Sciatic nerve (tissue), 2 donors: ENCODE measurements around the gene NUTM1. TPM values are rescaled to one million over a fixed set of nuclear protein-coding genes. Genes with fewer than 3 reads are reported as not detected.
A peak's percentile ranks its signal among the peaks of the same experiment; 100 is the strongest.
"Not testable (repeated sequence)": the region's sequence is repeated elsewhere in the genome, so short reads cannot be mapped to it uniquely, and the experiment has no call there.

Experiments
- ATAC-seq: fragments of 200-7000 bp; cut with Tn5 transposase; one replicate; pipeline ENCODE4 v1.9.1; 2020; ENCODE audit warnings: mild to moderate bottlenecking, moderate library complexity
- DNase-seq: peaks from one replicate; pipeline ENCODE4 v3.0.0-alpha.2; 2020; ENCODE audit warnings: low spot score
- intact Hi-C: fragments of 100-400 bp; cut with DNase I; formaldehyde crosslinking; loops from one replicate; pipeline ENCODE4 v1.14.2; 2022
- total RNA-seq: library from RNA; stranded (reverse); fragmentation: NEBNext Ultra II Directional; extraction: Animal tissue kit (Norgen Biotek cat#: 25700); gene quantifications from one replicate; pipeline ENCODE4 v1.2.1, GENCODE V29; 2021
- donor health status: DM: no; HTN: no; CAD: no.
- donor health status: DM: no; HTN: no; CAD: no.

Gene NUTM1
- total RNA-seq, 1 donor from 2014 or later: not detected

DNA sequence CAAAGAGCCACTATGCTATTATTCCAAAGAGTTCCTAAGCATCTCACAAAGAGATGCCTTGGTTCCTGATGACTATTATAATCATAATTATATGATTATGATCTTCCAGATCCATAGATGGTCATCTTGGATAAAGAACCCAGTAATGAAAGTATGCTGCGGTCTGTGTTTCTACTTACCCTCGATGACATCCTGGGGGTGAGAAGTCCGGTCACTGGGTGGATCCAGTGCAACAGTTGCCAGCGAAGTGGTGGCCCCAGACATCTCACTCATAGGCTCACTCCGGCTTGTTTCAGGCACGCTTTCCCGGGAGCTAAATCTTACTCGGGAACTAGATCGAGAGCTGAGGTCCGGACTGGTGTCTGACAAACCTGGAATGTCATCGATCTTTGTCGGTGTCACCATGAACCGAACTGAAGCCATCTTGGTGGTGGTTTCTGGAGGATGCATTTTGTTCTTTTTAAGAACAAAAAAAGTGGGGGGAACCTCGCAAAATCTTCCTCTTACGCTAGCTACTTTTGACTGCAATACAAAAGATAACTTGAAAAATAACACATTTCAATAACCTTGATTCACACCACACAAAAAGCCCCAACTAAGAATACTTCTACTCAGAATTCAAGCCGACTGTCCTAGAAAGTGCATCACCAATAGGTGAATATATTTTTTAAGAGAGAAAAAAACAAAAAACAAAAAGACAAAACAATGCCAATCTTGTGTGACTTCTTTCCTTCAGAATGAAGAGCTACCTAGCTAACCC lies 6.7 kb upstream of the NUTM1 start:
- no peak for DNase-seq
- no peak for ATAC-seq
- intact Hi-C loops: no loop called here

DNA sequence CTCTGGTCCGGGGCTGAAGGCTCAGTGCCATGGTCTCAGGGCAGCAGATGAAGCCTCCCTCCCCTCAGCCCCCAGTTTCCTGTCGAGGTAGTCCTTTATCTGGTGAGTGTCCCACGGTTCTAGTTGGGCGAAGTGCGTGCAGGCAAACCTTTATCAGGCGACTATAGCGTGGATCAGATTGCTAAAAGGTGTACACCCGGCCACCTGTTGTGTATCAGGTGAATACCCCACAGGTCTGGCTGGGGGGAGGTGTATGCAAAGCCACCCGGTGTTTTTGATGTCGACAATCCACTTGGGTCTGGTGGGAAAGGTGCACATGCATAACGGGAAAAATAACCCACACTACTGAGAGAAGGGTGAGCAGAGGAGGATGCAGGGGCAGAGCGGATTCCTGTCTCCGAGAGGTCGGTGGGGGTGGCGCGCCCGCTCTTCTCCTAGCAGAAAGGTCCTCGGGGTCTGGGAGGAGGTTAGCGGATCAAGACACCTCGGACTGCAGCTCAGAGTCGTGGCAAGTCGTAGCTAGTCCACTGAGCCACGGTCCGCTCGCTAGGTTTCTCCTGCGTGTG lies 6.0 kb upstream of the NUTM1 start:
- ATAC-seq (peak; percentile 33), DNase-seq (no peak)
- intact Hi-C loops: no loop called here

DNA sequence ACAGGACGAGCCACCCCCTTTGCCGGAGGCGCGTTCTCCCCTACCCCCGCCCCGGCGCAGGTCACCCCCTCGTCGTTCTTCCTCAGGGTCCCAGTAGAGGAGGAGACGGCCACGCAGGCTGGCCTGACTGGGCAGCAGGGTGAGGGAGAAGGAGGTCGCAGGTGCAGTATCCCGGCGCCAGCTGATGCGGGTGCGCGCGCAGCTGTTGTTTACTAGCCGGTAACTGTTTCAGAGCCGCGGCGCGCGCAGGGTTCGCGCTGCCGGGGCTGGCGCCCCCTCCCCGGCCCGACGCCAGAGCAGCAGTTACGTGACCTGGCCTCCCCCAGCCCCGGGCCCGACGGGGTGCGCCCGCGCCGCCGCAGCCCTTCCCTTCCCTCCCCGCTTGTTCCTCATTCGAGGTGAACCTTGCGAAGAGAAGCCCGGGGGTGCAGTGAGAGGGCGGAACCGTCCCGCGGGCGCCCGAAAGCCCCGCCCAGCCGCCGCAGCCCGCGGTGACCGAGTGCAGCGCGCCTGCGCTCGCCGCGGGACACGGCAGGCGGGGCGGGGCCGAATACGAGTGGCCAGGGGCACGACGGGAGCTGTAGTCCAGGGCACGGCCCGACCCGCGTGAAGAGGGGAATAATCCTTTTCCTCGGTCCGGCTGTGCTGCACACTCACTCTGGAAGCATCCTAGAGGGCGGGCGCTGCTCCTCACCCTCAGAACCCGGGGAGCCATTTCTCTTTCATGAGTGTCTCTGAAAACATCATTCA lies 5.4 kb upstream of the NUTM1 start, which contains the start of gene SLC12A6:
SLC12A6 (minus strand) TSS at position 225 of the 750 bp plus-strand sequence. CDS start 1,101 bp downstream, outside the sequence.
- intact Hi-C loops: no loop called here
- peak; percentile 93 for DNase-seq
- ATAC-seq: peak; percentile 97

DNA sequence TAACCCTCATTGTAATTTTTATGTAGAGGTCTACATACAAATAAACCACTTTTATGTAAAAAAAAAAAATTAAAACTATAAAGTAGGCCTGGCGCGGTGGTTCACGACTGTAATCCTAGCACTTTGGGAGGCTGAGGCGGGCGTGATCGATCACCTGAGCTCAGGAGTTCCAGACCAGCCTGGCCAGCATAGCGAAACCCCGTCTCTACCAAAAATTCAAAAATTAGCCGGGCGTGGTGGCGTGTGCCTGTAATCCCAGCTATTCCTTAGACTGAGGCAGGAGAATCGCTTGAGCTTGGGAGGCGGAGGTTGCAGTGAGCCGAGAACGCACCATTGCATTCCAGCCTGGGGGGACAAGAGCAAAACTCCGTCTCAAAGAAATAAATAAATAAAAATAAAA lies 4.8 kb upstream of the NUTM1 start:
- intact Hi-C loops: no loop called here
- no peak for ATAC-seq
- no peak for DNase-seq

DNA sequence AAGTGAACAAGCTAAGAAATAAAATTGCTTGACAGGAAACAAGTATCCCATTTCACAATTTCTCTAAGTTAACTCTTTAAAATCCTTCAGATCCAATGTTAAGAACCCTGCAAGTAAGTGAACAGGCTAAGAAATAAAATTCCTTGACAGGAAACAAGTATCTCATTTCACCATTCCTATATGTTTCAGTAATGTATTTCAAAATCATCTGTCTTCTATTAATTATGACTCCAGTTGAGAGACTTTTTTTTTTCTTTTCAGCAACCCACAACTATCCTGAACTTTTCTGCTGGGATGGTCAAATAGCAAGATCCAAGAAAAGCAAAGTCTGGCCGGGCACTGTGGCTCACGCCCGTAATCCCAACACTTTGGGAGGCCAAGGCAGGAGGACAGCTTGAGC lies 3.2 kb upstream of the NUTM1 start:
- no peak for DNase-seq
- intact Hi-C loops: no loop called here
- no peak for ATAC-seq

DNA sequence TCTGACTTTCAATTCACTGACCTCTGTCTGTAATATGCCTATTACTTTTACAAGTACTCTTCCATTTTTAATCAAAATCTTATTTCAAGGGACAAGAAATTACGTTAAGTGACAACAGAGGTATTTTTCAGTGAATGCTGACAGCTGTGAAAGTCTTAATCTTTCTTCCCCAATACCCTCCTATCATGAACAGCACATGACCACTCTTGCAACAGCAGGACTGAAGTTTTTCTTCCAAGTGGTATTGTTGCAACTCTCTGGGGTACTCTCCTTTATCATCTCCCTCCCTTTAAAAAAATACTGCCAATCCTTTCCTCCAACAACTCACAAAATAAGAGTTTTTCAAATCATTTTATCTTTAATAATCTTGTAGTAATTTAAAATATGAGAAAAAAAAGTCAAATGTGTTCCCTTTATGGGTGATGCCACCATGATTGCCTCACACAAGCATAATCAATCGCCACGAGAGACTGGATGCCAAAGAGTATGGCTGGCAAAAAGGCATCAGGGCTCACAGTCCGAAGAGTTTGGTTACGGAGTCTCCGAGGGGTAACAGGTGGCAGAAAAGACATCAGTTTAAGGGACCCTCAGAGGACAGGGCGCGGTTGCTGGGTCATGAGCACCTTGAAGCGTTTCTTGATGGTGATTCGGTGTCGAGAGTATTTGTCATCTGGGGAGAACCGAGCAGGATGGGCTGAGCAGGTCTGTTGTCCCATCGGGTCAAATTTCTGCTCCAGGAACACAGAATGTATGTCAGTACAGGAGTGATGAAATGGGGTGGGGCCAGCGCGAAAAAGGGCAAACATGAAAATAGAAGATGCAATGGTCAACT lies 1.5 kb upstream of the NUTM1 start:
- intact Hi-C loops: no loop called here
- ATAC-seq (no peak), DNase-seq (no peak)

DNA sequence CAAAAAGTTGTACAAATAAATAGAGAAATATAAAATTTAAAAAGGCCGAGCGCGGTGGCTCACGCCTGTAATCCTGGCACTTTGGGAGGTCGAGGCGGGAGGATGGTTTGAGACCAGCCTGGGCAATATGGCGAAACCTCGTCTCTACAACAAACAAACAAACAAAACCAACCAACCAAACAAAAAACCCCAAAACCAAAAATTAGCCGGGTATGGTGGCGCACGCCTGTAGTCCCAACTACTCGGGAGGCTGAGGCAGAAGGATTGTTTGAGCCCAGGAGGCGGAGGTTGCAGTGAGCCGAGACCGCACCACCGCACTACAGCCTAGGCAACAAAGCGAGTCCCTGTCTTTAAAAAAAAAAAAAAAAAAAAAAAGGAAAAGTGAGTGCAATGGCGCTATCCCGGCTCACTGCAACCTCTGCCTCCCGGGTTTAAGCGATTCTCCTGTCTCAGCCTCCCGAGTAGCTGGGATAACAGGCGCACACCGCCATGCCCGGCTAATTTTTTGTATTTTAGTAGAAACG lies 840 bp upstream of the NUTM1 start:
- DNase-seq, intact Hi-C loops: not testable (repeated sequence)
- peak; percentile 1 for ATAC-seq

DNA sequence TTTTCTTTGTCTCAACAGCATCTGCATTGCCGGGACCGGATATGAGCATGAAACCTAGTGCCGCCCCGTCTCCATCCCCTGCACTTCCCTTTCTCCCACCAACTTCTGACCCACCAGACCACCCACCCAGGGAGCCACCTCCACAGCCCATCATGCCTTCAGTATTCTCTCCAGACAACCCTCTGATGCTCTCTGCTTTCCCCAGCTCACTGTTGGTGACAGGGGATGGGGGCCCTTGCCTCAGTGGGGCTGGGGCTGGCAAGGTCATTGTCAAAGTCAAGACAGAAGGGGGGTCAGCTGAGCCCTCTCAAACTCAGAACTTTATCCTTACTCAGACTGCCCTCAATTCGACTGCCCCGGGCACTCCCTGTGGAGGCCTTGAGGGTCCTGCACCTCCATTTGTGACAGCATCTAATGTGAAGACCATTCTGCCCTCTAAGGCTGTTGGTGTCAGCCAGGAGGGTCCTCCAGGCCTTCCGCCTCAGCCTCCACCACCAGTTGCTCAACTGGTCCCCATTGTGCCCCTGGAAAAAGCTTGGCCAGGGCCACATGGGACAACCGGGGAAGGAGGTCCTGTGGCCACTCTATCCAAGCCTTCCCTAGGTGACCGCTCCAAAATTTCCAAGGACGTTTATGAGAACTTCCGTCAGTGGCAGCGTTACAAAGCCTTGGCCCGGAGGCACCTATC lies 5.0 kb downstream of the NUTM1 start:
- DNase-seq (no peak), ATAC-seq (no peak)
- intact Hi-C loops: no loop called here

DNA sequence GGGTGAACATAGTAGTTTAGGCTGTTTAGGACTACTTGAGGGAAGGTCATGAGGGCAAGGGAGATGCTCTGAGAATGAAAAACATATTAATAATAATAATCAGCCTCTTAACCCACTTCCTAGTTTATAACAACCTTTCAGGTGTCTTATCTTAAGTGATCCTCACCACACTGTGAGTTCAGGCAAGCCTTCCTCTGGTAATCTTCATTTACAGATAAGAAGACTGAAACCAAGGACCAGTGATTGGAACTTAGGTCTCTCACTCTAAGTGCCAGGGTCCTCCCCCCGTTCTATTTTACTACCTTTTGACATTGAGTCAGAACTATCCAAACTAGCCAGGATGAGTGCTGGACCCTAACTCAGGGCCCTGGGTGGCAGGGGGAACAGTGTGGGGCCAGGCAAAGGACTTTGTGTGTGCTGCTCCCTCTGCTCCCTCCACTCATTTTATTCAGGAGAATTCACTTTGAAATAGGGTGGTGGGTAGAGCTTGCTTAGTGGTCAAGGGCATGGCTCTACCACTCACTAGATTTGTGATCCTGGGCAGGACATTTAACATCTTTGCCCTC lies 5.7 kb downstream of the NUTM1 start:
- DNase-seq: no peak
- no peak for ATAC-seq
- intact Hi-C loops: no loop called here

DNA sequence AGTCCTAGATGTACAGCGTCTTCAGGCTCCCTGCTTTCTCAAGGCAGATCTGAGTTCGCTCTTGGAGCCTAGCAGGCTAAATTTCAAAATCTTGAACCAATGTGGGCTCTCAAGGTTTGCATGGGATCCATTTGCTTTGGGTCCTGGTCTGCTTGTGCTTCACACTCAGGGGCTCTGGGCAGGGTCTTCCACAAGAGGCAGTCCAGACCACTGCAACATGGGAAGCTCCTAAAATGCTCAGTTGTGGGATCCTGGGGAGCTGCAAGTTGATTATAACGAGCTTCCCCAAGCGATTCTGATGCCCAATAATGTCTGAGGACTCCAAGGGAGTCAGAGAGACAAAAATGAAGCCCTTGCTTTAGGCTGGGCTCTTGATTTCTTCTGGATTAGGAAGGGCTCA lies 6.7 kb downstream of the NUTM1 start:
- intact Hi-C loops: no loop called here
- DNase-seq (no peak), ATAC-seq (no peak)

DNA sequence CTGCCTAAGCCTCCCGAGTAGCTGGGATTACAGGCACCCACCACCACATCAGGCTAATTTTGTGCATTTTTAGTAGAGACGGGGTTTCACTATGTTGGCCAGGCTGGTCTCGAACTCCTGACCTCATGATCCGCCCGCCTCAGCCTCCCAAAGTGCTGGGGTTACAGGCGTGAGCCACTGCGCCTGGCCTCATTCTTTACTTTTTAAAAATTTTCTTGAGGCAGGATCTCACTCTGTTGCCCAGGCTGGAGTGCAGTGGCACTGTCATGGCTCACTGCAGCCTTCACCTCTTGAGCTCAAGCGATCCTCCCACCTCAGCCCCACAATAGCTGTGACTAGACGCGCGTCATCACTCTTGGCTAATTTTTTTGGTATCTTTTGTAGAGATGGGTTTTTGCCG lies 9.9 kb downstream of the NUTM1 start:
- ATAC-seq, intact Hi-C loops, DNase-seq: not testable (repeated sequence)

DNA sequence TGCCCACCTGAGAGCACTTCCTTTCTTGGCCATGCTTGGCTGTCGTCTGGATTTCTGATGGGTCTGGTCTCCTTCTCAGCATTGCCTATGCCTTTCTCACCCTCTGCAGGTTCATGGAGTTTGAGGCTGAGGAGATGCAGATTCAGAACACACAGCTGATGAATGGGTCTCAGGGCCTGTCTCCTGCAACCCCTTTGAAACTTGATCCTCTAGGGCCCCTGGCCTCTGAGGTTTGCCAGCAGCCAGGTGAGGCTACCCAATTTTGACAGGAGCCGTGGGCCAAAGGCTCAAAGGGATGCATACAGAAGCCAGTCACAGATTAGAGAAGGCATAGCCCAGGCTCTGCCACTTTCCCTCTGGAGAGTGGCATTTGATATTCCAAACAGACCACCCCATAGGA lies 10.5 kb downstream of the NUTM1 start:
- intact Hi-C loops: no loop called here
- DNase-seq (no peak), ATAC-seq (no peak)

DNA sequence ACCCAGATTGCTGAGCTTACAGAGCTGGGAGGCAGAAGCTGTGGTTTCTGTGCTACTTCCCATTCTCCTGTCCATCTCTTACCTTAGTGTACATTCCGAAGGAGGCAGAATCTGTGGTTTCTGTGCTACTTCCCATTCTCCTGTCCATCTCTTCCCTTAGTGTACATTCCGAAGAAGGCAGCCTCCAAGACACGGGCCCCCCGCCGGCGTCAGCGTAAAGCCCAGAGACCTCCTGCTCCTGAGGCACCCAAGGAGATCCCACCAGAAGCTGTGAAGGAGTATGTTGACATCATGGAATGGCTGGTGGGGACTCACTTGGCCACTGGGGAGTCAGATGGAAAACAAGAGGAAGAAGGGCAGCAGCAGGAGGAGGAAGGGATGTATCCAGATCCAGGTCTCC lies 11.2 kb downstream of the NUTM1 start:
- intact Hi-C loops: no loop called here
- ATAC-seq (no peak), DNase-seq (no peak)

DNA sequence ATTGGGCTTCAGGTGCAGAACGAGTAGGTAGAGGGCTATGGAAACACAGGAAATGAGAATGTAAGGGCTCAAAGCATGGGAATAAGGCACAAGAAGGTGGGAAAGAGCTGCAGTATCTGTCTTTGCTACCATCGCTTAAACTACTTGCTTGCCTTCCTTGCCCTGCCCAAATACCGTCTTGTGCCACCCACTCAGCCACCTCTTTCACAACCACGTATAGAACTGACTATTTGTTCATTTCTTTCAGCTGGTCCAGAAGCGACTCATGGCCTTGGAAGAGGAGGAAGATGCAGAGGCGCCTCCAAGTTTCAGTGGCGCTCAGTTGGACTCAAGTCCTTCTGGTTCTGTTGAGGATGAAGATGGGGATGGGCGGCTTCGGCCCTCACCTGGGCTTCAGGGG lies 12.1 kb downstream of the NUTM1 start:
- intact Hi-C loops: no loop called here
- ATAC-seq (no peak), DNase-seq (no peak)

DNA sequence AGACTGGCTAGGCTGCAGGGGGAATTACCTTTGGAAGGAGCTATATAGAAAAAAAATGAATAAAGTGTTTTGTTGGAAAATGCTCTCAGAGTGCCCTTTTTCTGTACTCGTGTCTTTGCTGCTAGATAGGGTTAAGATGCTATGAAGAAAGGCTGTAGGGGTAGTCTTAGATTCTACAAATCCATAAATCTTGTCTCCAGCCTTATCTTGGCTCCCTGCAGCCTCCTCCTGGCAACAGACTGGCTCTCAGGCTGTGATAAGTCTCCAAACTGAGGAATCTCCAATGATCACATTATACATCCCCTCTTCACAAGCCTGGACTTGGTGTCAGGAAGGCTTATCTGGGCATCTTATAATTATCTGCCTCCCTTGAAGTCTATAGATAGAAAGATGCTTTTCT lies 14.5 kb downstream of the NUTM1 start:
- ATAC-seq (no peak), DNase-seq (no peak)
- intact Hi-C loops: no loop called here

DNA sequence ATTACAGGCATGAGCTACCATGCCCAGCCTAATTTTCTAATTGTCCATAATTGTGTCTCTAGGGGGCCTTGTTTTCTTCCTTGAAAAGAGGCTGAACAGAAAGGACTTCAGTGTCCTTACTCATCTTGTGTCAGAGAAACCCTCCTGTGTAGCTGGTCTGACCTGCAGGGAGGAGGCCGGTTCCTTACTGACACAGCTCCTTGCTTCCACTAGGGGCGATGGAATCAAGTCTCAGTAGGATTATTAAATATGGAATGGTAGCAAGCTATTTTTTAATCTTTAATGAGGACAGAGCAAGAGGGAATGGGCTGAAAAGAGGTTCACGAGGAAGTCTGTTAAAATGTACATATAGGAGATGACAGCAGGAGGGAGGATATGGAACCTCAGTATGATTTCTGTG lies 15.3 kb downstream of the NUTM1 start:
- DNase-seq (no peak), ATAC-seq (no peak)
- intact Hi-C loops: no loop called here

DNA sequence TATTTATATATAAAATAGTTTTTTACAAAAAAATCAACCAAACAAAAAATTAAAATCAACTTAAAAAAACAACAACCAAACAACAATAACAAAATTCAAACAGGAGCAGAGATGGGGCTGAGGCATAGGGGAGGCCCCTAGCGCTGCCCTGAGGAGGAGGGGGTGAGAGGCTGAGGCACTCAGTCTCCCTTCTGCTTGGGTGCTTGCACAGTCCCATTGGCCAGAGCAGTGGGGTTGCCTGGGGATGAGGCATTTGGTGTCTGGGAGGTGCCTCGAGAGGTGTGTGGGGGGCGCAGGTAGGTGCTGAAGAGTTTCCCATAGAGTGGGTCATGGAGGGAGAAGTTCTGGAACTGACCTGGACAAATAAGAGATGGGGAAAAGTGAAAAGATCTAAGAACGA lies 15.8 kb downstream of the NUTM1 start:
- no peak for DNase-seq
- ATAC-seq: no peak
- intact Hi-C loops: no loop called here

DNA sequence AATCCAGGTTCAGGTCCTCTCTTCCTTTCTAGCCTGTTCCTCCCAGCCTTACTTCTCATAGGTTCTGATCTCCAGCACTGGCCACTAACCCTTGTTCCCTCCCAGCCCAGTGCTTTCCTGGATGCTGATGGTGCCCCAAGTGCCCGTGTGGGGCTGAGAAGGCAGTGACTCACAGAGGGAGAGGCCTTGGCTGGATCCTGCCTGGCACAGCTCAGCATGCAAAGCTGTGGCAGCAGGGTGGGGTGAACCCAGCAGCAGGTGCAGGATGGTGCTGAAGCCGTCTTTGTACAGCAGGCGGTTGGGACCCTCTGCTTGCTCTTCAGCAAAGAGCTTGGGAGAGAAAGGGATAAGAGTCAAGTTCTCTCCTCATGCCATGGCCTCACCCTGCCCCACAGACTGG lies 16.3 kb downstream of the NUTM1 start:
- DNase-seq: no peak
- ATAC-seq: no peak
- intact Hi-C loops: no loop called here
